ENCODE measurements around the gene PCDHGB3.
"Not testable (repeated sequence)": the region's sequence is repeated elsewhere in the genome, so short reads cannot be mapped to it uniquely, and the experiment has no call there.

Gene PCDHGB3

DNA sequence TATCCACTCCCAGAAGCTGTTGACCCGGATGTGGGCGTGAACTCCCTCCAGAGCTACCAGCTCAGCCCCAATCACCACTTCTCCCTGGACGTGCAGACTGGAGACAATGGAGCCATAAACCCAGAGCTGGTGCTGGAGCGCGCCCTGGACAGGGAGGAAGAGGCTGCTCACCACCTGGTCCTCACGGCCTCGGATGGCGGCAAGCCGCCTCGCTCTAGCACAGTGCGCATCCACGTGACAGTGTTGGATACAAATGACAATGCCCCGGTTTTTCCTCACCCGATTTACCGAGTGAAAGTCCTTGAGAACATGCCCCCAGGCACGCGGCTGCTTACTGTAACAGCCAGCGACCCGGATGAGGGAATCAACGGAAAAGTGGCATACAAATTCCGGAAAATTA, 23.2 kb downstream of the PCDHGB3 start:
- Histone ChIP-seq H3K27me3 (replicated peaks; ENCODE audit: control insufficient read depth, insufficient read depth, low read length, poor library complexity, severe bottlenecking) (peaks cover 6% of the 10 kb centered on the region), H3K9me3 (ENCODE audit: control insufficient read depth, low read length) (peaks cover 9% of the 10 kb centered on the region), H3K4me3 (ENCODE audit: insufficient read depth, low read depth, low read length, poor library complexity, severe bottlenecking) (no peak overlapping the region), H3K4me1 (ENCODE audit: control insufficient read depth, insufficient read depth, low read length, poor library complexity, severe bottlenecking) (no peaks in the 10 kb centered on the region), H3K36me3 (ENCODE audit: control insufficient read depth, insufficient read depth, low read length) (no peaks in the 10 kb centered on the region), H3K27ac (ENCODE audit: insufficient read depth, low read length, poor library complexity, severe bottlenecking) (no peak overlapping the region)
- DNase-seq, result no peak

DNA sequence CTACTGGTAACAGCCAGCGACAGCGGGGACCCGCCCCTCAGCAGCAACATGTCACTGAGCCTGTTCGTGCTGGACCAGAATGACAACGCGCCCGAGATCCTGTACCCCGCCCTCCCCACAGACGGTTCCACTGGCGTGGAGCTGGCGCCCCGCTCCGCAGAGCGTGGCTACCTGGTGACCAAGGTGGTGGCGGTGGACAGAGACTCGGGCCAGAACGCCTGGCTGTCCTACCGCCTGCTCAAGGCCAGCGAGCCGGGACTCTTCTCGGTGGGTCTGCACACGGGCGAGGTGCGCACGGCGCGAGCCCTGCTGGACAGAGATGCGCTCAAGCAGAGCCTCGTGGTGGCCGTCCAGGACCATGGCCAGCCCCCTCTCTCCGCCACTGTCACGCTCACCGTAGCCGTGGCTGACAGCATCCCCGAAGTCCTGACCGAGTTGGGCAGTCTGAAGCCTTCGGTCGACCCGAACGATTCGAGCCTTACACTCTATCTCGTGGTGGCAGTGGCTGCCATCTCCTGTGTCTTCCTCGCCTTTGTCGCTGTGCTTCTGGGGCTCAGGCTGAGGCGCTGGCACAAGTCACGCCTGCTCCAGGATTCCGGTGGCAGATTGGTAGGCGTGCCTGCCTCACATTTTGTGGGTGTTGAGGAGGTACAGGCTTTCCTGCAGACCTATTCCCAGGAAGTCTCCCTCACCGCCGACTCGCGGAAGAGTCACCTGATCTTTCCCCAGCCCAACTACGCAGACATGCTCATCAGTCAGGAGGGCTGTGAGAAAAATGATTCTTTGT, 24.6 kb downstream of the PCDHGB3 start:
- not testable (repeated sequence) for H3K4me3 ChIP-seq (ENCODE audit: insufficient read depth, low read depth, low read length, poor library complexity, severe bottlenecking); DNase-seq; H3K27ac ChIP-seq (ENCODE audit: insufficient read depth, low read length, poor library complexity, severe bottlenecking); H3K4me1 ChIP-seq (ENCODE audit: control insufficient read depth, insufficient read depth, low read length, poor library complexity, severe bottlenecking); H3K9me3 ChIP-seq (ENCODE audit: control insufficient read depth, low read length); H3K36me3 ChIP-seq (ENCODE audit: control insufficient read depth, insufficient read depth, low read length)
- H3K27me3 ChIP-seq (replicated peaks; ENCODE audit: control insufficient read depth, insufficient read depth, low read length, poor library complexity, severe bottlenecking), result peaks cover 13% of the 10 kb centered on the region

GRCh38 chr5:141397756-141398551, 27.9 kb downstream of the PCDHGB3 start, which contains the start of gene PCDHGB5:
TSS of gene PCDHGB5 (plus strand) at chr5:141397947. CDS start at chr5:141398128, 181 bp downstream.
- not testable (repeated sequence) for H3K4me3 ChIP-seq (ENCODE audit: insufficient read depth, low read depth, low read length, poor library complexity, severe bottlenecking); H3K36me3 ChIP-seq (ENCODE audit: control insufficient read depth, insufficient read depth, low read length); H3K9me3 ChIP-seq (ENCODE audit: control insufficient read depth, low read length); H3K4me1 ChIP-seq (ENCODE audit: control insufficient read depth, insufficient read depth, low read length, poor library complexity, severe bottlenecking); DNase-seq; H3K27ac ChIP-seq (ENCODE audit: insufficient read depth, low read length, poor library complexity, severe bottlenecking)
- H3K27me3 ChIP-seq (replicated peaks; ENCODE audit: control insufficient read depth, insufficient read depth, low read length, poor library complexity, severe bottlenecking), result peaks cover 16% of the 10 kb centered on the region

GRCh38 chr5:141398608-141399007, 28.6 kb downstream of the PCDHGB3 start:
- Histone ChIP-seq H3K36me3 (ENCODE audit: control insufficient read depth, insufficient read depth, low read length) (no peaks in the 10 kb centered on the region), H3K27ac (ENCODE audit: insufficient read depth, low read length, poor library complexity, severe bottlenecking) (no peak overlapping the region), H3K4me1 (ENCODE audit: control insufficient read depth, insufficient read depth, low read length, poor library complexity, severe bottlenecking) (no peaks in the 10 kb centered on the region), H3K4me3 (ENCODE audit: insufficient read depth, low read depth, low read length, poor library complexity, severe bottlenecking) (no peak overlapping the region), H3K27me3 (replicated peaks; ENCODE audit: control insufficient read depth, insufficient read depth, low read length, poor library complexity, severe bottlenecking) (peaks cover 16% of the 10 kb centered on the region), H3K9me3 (ENCODE audit: control insufficient read depth, low read length) (peaks cover 4% of the 10 kb centered on the region)
- DNase-seq, result no peak

- peaks cover 4% of the 10 kb centered on the region for H3K9me3 ChIP-seq (ENCODE audit: control insufficient read depth, low read length)
- H3K4me1 ChIP-seq (ENCODE audit: control insufficient read depth, insufficient read depth, low read length, poor library complexity, severe bottlenecking), result no peaks in the 10 kb centered on the region
- no peak overlapping the region for H3K4me3 ChIP-seq (ENCODE audit: insufficient read depth, low read depth, low read length, poor library complexity, severe bottlenecking)
- peaks cover 21% of the 10 kb centered on the region for H3K27me3 ChIP-seq (replicated peaks; ENCODE audit: control insufficient read depth, insufficient read depth, low read length, poor library complexity, severe bottlenecking)
- H3K27ac ChIP-seq (ENCODE audit: insufficient read depth, low read length, poor library complexity, severe bottlenecking), result no peak overlapping the region
- no peaks in the 10 kb centered on the region for H3K36me3 ChIP-seq (ENCODE audit: control insufficient read depth, insufficient read depth, low read length)
- DNase-seq, result no peak
Measured at GRCh38 chr5:141399555-141400258, 29.7 kb downstream of the PCDHGB3 start.

DNA sequence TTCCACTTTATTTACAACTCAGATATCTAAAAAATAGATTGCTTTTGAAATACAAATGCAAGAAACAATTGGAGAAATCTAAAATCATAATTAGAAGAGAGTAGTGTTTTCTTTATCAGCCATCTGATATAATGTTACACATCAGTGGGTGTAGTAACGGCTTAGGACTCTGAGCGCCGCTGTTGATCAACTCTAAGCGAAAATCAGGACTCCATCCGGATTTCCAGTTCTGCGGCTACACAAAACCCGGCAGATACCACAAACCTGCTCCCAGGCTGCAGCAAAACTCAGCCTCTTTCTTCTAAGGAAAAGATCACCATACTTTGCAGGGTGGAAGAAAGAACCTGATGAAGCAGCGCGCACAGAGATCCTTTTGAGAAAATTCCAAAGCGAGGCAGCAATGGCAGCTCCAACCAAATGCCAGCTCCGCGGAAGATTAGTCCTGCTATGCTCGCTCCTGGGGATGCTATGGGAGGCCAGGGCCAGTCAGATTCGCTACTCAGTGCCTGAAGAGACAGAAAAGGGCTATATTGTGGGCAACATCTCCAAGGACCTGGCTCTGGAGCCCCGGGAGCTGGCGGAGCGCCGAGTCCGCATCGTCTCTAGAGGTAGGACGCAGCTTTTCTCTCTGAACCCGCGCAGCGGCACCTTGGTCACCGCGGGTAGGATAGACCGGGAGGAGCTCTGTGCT, 32.7 kb downstream of the PCDHGB3 start, which contains the start of gene PCDHGA9:
PCDHGA9 (plus strand) TSS at position 226 of the 691 bp plus-strand sequence; CDS start at position 401, 175 bp downstream.
- no peak for DNase-seq
- Histone ChIP-seq H3K36me3 (ENCODE audit: control insufficient read depth, insufficient read depth, low read length) (no peaks in the 10 kb centered on the region), H3K4me1 (ENCODE audit: control insufficient read depth, insufficient read depth, low read length, poor library complexity, severe bottlenecking) (no peaks in the 10 kb centered on the region), H3K27me3 (replicated peaks; ENCODE audit: control insufficient read depth, insufficient read depth, low read length, poor library complexity, severe bottlenecking) (peaks cover 31% of the 10 kb centered on the region), H3K27ac (ENCODE audit: insufficient read depth, low read length, poor library complexity, severe bottlenecking) (no peak within 1 kb of the TSS), H3K9me3 (ENCODE audit: control insufficient read depth, low read length) (peaks cover 4% of the 10 kb centered on the region), H3K4me3 (ENCODE audit: insufficient read depth, low read depth, low read length, poor library complexity, severe bottlenecking) (no peak within 1 kb of the TSS)

DNA sequence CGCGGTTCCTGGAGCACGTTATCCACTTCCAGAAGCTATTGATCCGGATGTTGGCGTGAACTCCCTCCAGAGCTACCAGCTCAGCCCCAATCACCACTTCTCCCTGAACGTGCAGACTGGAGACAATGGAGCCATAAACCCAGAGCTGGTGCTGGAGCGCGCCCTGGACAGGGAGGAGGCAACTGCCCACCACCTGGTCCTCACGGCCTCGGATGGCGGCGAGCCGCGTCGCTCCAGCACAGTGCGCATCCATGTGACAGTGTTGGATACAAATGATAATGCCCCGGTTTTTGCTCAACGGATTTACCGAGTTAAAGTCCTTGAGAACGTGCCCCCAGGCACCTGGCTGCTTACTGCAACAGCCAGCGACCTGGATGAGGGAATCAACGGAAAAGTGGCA, 33.3 kb downstream of the PCDHGB3 start:
- Histone ChIP-seq H3K27me3 (replicated peaks; ENCODE audit: control insufficient read depth, insufficient read depth, low read length, poor library complexity, severe bottlenecking) (peaks cover 33% of the 10 kb centered on the region), H3K9me3 (ENCODE audit: control insufficient read depth, low read length) (peaks cover 4% of the 10 kb centered on the region), H3K36me3 (ENCODE audit: control insufficient read depth, insufficient read depth, low read length) (no peaks in the 10 kb centered on the region), H3K4me3 (ENCODE audit: insufficient read depth, low read depth, low read length, poor library complexity, severe bottlenecking) (no peak overlapping the region), H3K4me1 (ENCODE audit: control insufficient read depth, insufficient read depth, low read length, poor library complexity, severe bottlenecking) (no peaks in the 10 kb centered on the region), H3K27ac (ENCODE audit: insufficient read depth, low read length, poor library complexity, severe bottlenecking) (no peak overlapping the region)
- DNase-seq, result no peak

GRCh38 chr5:141407790-141408505, 37.9 kb downstream of the PCDHGB3 start, which contains the start of gene PCDHGB6:
TSS of gene PCDHGB6 (plus strand) at chr5:141408021. CDS start at chr5:141408203, 182 bp downstream.
- H3K27me3 ChIP-seq (replicated peaks; ENCODE audit: control insufficient read depth, insufficient read depth, low read length, poor library complexity, severe bottlenecking), result peaks cover 39% of the 10 kb centered on the region
- H3K4me3 ChIP-seq (ENCODE audit: insufficient read depth, low read depth, low read length, poor library complexity, severe bottlenecking); DNase-seq: not testable (repeated sequence)

More at GRCh38 chr5:141407790-141408505, 37.9 kb downstream of the PCDHGB3 start, which contains the start of gene PCDHGB6:
- H3K9me3 ChIP-seq (ENCODE audit: control insufficient read depth, low read length); H3K36me3 ChIP-seq (ENCODE audit: control insufficient read depth, insufficient read depth, low read length); H3K4me1 ChIP-seq (ENCODE audit: control insufficient read depth, insufficient read depth, low read length, poor library complexity, severe bottlenecking); H3K27ac ChIP-seq (ENCODE audit: insufficient read depth, low read length, poor library complexity, severe bottlenecking): not testable (repeated sequence)
